SK-N-SH (cell line): ENCODE measurements around the gene PARN. TPM values are rescaled to one million over a fixed set of nuclear protein-coding genes. Genes with fewer than 3 reads are reported as not detected.

Experiments used
- CTCF ChIA-PET: fragments of 300-600, 350-600 bp; formaldehyde crosslinking; extraction: SDS; loops from one replicate; lab custom pipeline; 2021; lab: Yijun Ruan, JAX
- POLR2A ChIA-PET: fragments of 350-600 bp; sonication (Branson Sonifier 250); formaldehyde crosslinking; extraction: SDS; loops from one replicate; lab custom pipeline; 2020; ENCODE audit warnings: antibody characterized with exemption, inconsistent platforms; lab: Yijun Ruan, JAX
- DNase-seq: peaks from one replicate; pipeline ENCODE4 v3.0.0; 2012
- H2AFZ ChIP-seq: fragments of 200-600 bp; sonication (generic); 2 replicates; pipeline ENCODE4 v1.8.1; 2016; ENCODE audit warnings: antibody characterized with exemption, mild to moderate bottlenecking, low read depth
- H3F3A ChIP-seq: fragments of 200-600 bp; sonication (generic); replicated peaks from 2 replicates; pipeline ENCODE3; 2016; ENCODE audit warnings: antibody characterized with exemption, mild to moderate bottlenecking; ENCODE audit not compliant: insufficient read depth
- H3K27ac ChIP-seq, 2 experiments: fragments of 200-500 bp in 1 of 2; fragments of 200-600 bp in 1 of 2; sonication (Bioruptor generic) in 1 of 2; sonication (generic), shearing (Covaris generic) in 1 of 2; 2 replicates each; pipeline versions ENCODE4 v1.5.1 to v1.6.1; 2014 to 2016; ENCODE audit warnings: low read depth in 2 of 2, inconsistent platforms in 1 of 2, low read length in 1 of 2, mild to moderate bottlenecking in 1 of 2, mixed read lengths in 1 of 2
- H3K27me3 ChIP-seq: fragments of 200-600 bp; sonication (generic), shearing (Covaris generic); 2 replicates; pipeline ENCODE4 v1.6.1; 2016; ENCODE audit warnings: mixed run types; ENCODE audit not compliant: insufficient read depth
- H3K36me3 ChIP-seq, 2 experiments: fragments of 200-500 bp in 1 of 2; fragments of 200-600 bp in 1 of 2; sonication (Bioruptor generic) in 1 of 2; sonication (generic) in 1 of 2; replicated peaks in 1 of 2; 2 replicates each; pipeline versions ENCODE3 to v1.5.1; 2014 to 2016; ENCODE audit warnings: low read length in 1 of 2, mild to moderate bottlenecking in 1 of 2; ENCODE audit not compliant: insufficient read depth in 2 of 2, control insufficient read depth in 1 of 2
- H3K4me1 ChIP-seq, 2 experiments: fragments of 200-500 bp in 1 of 2; fragments of 200-600 bp in 1 of 2; sonication (Bioruptor generic) in 1 of 2; sonication (generic), shearing (Covaris generic) in 1 of 2; 2 replicates each; pipeline versions ENCODE4 v1.5.1 to v1.6.1; 2014 to 2016; ENCODE audit warnings: low read depth in 1 of 2, low read length in 1 of 2, mixed run types in 1 of 2; ENCODE audit not compliant: insufficient read depth in 2 of 2, control insufficient read depth in 1 of 2
- H3K4me2 ChIP-seq: fragments of 200-600 bp; sonication (generic), shearing (Covaris generic); 2 replicates; pipeline ENCODE4 v1.6.1; 2017; ENCODE audit warnings: mixed run types
- H3K4me3 ChIP-seq, 2 experiments: fragments of 200-500 bp in 1 of 2; fragments of 200-600 bp in 1 of 2; sonication (Bioruptor generic) in 1 of 2; sonication (generic), shearing (Covaris generic) in 1 of 2; 2 replicates each; pipeline versions ENCODE4 v1.5.1 to v1.8.1; 2014 to 2016; ENCODE audit warnings: low read depth in 2 of 2, inconsistent platforms in 1 of 2, low read length in 1 of 2, mild to moderate bottlenecking in 1 of 2, mixed read lengths in 1 of 2, moderate library complexity in 1 of 2
- H3K79me2 ChIP-seq: fragments of 200-600 bp; sonication (generic); 2 replicates; pipeline ENCODE4 v1.8.1; 2017; ENCODE audit warnings: mild to moderate bottlenecking; ENCODE audit not compliant: insufficient read depth
- H3K9ac ChIP-seq: fragments of 200-600 bp; sonication (generic); 2 replicates; pipeline ENCODE4 v1.6.1; 2017; ENCODE audit warnings: mixed run types
- H3K9me2 ChIP-seq: fragments of 200-600 bp; sonication (generic); 2 replicates; pipeline ENCODE4 v1.6.1; 2017; ENCODE audit warnings: mixed run types
- H3K9me3 ChIP-seq: fragments of 200-600 bp; sonication (generic); 2 replicates; pipeline ENCODE4 v1.6.1; 2017; ENCODE audit warnings: mixed run types, mild to moderate bottlenecking, moderate library complexity
- H4K20me1 ChIP-seq: fragments of 200-600 bp; sonication (generic); 2 replicates; pipeline ENCODE4 v1.6.1; 2017; ENCODE audit warnings: mild to moderate bottlenecking, mixed run types; ENCODE audit not compliant: insufficient read depth
- CHD2 ChIP-seq: fragments of 150-350 bp; IDR thresholded peaks from 2 replicates; pipeline ENCODE4 v1.6.1; 2018; ENCODE audit warnings: low read length; ENCODE audit not compliant: partially characterized antibody
- CTCF ChIP-seq: fragments of 200-600 bp; sonication (generic); IDR thresholded peaks from 2 replicates; pipeline ENCODE4 v1.6.1; 2017; ENCODE audit warnings: antibody characterized with exemption, mild to moderate bottlenecking, moderate library complexity
- EP300 ChIP-seq, 2 experiments: IDR thresholded peaks; 2 replicates each; pipeline versions ENCODE4 v1.4.0 to v1.6.1; 2012; ENCODE audit warnings: borderline replicate concordance in 1 of 2, low read depth in 1 of 2, low read length in 1 of 2
- EZH2phosphoT487 ChIP-seq: fragments of 200-600 bp; sonication (generic); IDR thresholded peaks from 2 replicates; pipeline ENCODE4 v1.6.1; 2017; ENCODE audit warnings: low read depth, mixed run types, mild to moderate bottlenecking, antibody characterized with exemption, moderate library complexity, borderline replicate concordance
- FOXJ3 ChIP-seq: sonication (generic); formaldehyde crosslinking; IDR thresholded peaks from 2 replicates; pipeline ENCODE4 v1.5.1; 2020; ENCODE audit warnings: mild to moderate bottlenecking, missing genetic modification reagents
- FOXM1 ChIP-seq: IDR thresholded peaks from 2 replicates; pipeline ENCODE4 v1.4.0; 2012; ENCODE audit warnings: low read depth, mild to moderate bottlenecking
- GABPA ChIP-seq: IDR thresholded peaks from 2 replicates; pipeline ENCODE4 v1.4.0; 2012; ENCODE audit warnings: low read depth, mild to moderate bottlenecking
- GATA2 ChIP-seq: sonication (generic); formaldehyde crosslinking; IDR thresholded peaks from 2 replicates; pipeline ENCODE4 v1.5.0; 2020; ENCODE audit warnings: mild to moderate bottlenecking, missing genetic modification reagents
- IRF3 ChIP-seq: fragments of 150-350 bp; IDR thresholded peaks from 2 replicates; pipeline ENCODE4 v1.6.1; 2016; ENCODE audit warnings: mild to moderate bottlenecking, low read depth, low read length
- JUND ChIP-seq: IDR thresholded peaks from 2 replicates; pipeline ENCODE4 v1.4.0; 2012
- NFIC ChIP-seq: IDR thresholded peaks from 2 replicates; pipeline ENCODE4 v1.4.0; 2012; ENCODE audit warnings: borderline replicate concordance
- NRF1 ChIP-seq: IDR thresholded peaks from 2 replicates; pipeline ENCODE4 v1.6.1; 2012; ENCODE audit warnings: low read depth, mild to moderate bottlenecking, low read length
- RAD21 ChIP-seq: IDR thresholded peaks from 2 replicates; pipeline ENCODE4 v1.6.1; 2012; ENCODE audit warnings: mild to moderate bottlenecking, low read length
- RCOR1 ChIP-seq: fragments of 150-350 bp; IDR thresholded peaks from 2 replicates; pipeline ENCODE4 v1.6.1; 2017; ENCODE audit warnings: antibody characterized with exemption, low read length
- RFX5 ChIP-seq: IDR thresholded peaks from 2 replicates; pipeline ENCODE4 v1.6.1; 2012; ENCODE audit warnings: mild to moderate bottlenecking, improper control_type of control experiment, low read length
- SIN3A ChIP-seq: IDR thresholded peaks from 2 replicates; pipeline ENCODE4 v1.6.1; 2012; ENCODE audit warnings: low read depth, mild to moderate bottlenecking, low read length, moderate library complexity, borderline replicate concordance
- TAF1 ChIP-seq: IDR thresholded peaks from 2 replicates; pipeline ENCODE4 v1.6.1; 2012; ENCODE audit warnings: low read depth, mild to moderate bottlenecking, low read length, moderate library complexity, borderline replicate concordance
- TCF12 ChIP-seq: IDR thresholded peaks from 2 replicates; pipeline ENCODE4 v1.4.0; 2012
- TEAD4 ChIP-seq: IDR thresholded peaks from 2 replicates; pipeline ENCODE4 v1.4.0; 2012; ENCODE audit warnings: mild to moderate bottlenecking, borderline replicate concordance; ENCODE audit not compliant: insufficient read depth
- ZBTB33 ChIP-seq: IDR thresholded peaks from 2 replicates; pipeline ENCODE4 v1.4.0; 2012; ENCODE audit warnings: low read depth, borderline replicate concordance
- WGBS: methylation state at CpG from one replicate; pipeline ENCODE4 v1.1.6; 2017; ENCODE audit warnings: low lambda C conversion rate; 5-methylcytosine and 5-hydroxymethylcytosine counted together
- polyA plus RNA-seq, 3 experiments: library from polyadenylated mRNA; depleted of rRNA; stranded (reverse); fragments of >200 nt; gene quantifications; 2 replicates each; pipeline ENCODE4 v1.2.3, GENCODE V29; 2012

Gene PARN
- polyA plus RNA-seq, 1 of the 3 experiments (the other 2 are of a cell fraction) = 20.5 TPM

GRCh38 chr16:14668556-14669223 is 38.6 kb upstream of the PARN start:
- Histone ChIP-seq H3K9ac (no peak overlapping the region), H4K20me1 (no peaks in the 10 kb centered on the region), H3K4me3 (no peak overlapping the region), H3K27ac (no peak overlapping the region), H2AFZ (no peak overlapping the region), H3K79me2 (no peaks in the 10 kb centered on the region), H3K9me3 (no peaks in the 10 kb centered on the region), H3K27me3 (no peaks in the 10 kb centered on the region), H3K4me1 (no peaks in the 10 kb centered on the region), H3K4me2 (no peak overlapping the region), H3K9me2 (no peaks in the 10 kb centered on the region), H3F3A (no peaks in the 10 kb centered on the region), H3K36me3 (peaks cover 24 to 27% of the 10 kb centered on the region in 2 experiments)
- no peak for DNase-seq
- TF ChIP-seq TEAD4 (no peak), NRF1 (no peak), FOXM1 (no peak), TCF12 (no peak), GABPA (no peak), GATA2 (CRISPR knock-in tag) (no peak), TAF1 (no peak), RAD21 (no peak), JUND (no peak), EP300 (IDR thresholded peaks at IDR 0.05; ENCODE audit: borderline replicate concordance in 1 of 2, low read depth in 1 of 2, low read length in 1 of 2) (no peak), EZH2phosphoT487 (no peak), CTCF (no peak), CHD2 (no peak), NFIC (no peak), ZBTB33 (no peak), RFX5 (no peak), FOXJ3 (CRISPR knock-in tag) (no peak), RCOR1 (no peak), SIN3A (no peak), IRF3 (no peak)
- ChIA-PET POLR2A (interaction anchor here (0.6 kb wide), 1 partner anchor 33 kb away, joined by 7 read pairs; no protein-coding TSS in a partner anchor), CTCF (no interaction called here)
- 91% methylated on average over 7 of the region's 7 CpGs for WGBS
